GM12878 (cell line): Measurements from ENCODE around the gene CA10. TPM values are rescaled to one million over a fixed set of nuclear protein-coding genes. Genes with fewer than 3 reads are reported as not detected.

ENCODE experiments used
- ATAC-seq: fragments of 200-7000 bp; cut with Tn5 transposase; 3 replicates; pipeline ENCODE4 v1.9.1; 2020; ENCODE audit warnings: mild to moderate bottlenecking, moderate library complexity
- BruUV-seq: library from RNA; stranded (reverse); fragments of 400-500 nt; replicated peaks from 2 replicates; lab custom pipeline; 2021; lab: Mats Ljungman, UMichigan
- CTCF ChIA-PET: fragments of 300-600 bp; sonication (Branson Sonifier 250); formaldehyde crosslinking; extraction: SDS; loops from one replicate; lab custom pipeline; 2021; ENCODE audit warnings: inconsistent platforms; lab: Yijun Ruan, JAX
- POLR2A ChIA-PET: fragments of 350-600 bp; formaldehyde crosslinking; extraction: SDS; loops from one replicate; lab custom pipeline; 2021; ENCODE audit warnings: inconsistent platforms; lab: Charles Lee
- RAD21 ChIA-PET: fragments of 300-600 bp; sonication (Branson Sonifier 250); formaldehyde crosslinking; loops from one replicate; lab custom pipeline; 2023; ENCODE audit warnings: antibody characterized with exemption; ENCODE audit not compliant: unreplicated experiment; lab: Charles Lee
- SMC1A ChIA-PET: fragments of 300-600 bp; sonication (Branson Sonifier 250); formaldehyde crosslinking; loops from one replicate; lab custom pipeline; 2023; ENCODE audit not compliant: unreplicated experiment, uncharacterized antibody; lab: Charles Lee
- DNase-seq: peaks from one replicate; pipeline ENCODE4 v3.0.0-alpha.2; 2011; ENCODE audit warnings: low read depth, low spot score
- FAIRE-seq: peaks from 3 replicates; lab custom pipeline; 2011; peaks lifted over from hg19 to GRCh38; lab: Jason Lieb, UNC
- H2AFZ ChIP-seq: 2 replicates; pipeline ENCODE4 v1.6.0; 2011; ENCODE audit warnings: low read depth, low read length, control low read depth; ENCODE audit not compliant: control insufficient read depth
- H3K27ac ChIP-seq: 2 replicates; pipeline ENCODE4 v1.5.1; 2011; ENCODE audit warnings: control low read depth; ENCODE audit not compliant: control insufficient read depth, insufficient read depth
- H3K27me3 ChIP-seq, 2 experiments: replicated peaks in 1 of 2; 2 replicates each; pipeline versions ENCODE4 v1.6.0 to v1.6.1; 2011; ENCODE audit warnings: low read length in 1 of 2; ENCODE audit not compliant: control insufficient read depth in 2 of 2, insufficient read depth in 2 of 2
- H3K36me3 ChIP-seq, 2 experiments: 2 replicates each; pipeline ENCODE4 v1.5.1; 2011; ENCODE audit warnings: low read length in 1 of 2; ENCODE audit not compliant: control insufficient read depth in 2 of 2, insufficient read depth in 2 of 2
- H3K4me1 ChIP-seq: 2 replicates; pipeline ENCODE4 v1.6.1; 2011; ENCODE audit warnings: mild to moderate bottlenecking, low read length, moderate library complexity, mixed read lengths; ENCODE audit not compliant: control insufficient read depth, insufficient read depth
- H3K4me2 ChIP-seq: 2 replicates; pipeline ENCODE4 v1.6.0; 2011; ENCODE audit warnings: control low read depth; ENCODE audit not compliant: control insufficient read depth, insufficient read depth
- H3K4me3 ChIP-seq: fragments of 200-600 bp; sonication (generic); 2 replicates; pipeline ENCODE4 v1.5.1; 2016
- H3K79me2 ChIP-seq: 2 replicates; pipeline ENCODE4 v1.6.0; 2011; ENCODE audit warnings: low read length; ENCODE audit not compliant: control insufficient read depth, insufficient read depth
- H3K9ac ChIP-seq: 2 replicates; pipeline ENCODE4 v1.8.0; 2011; ENCODE audit warnings: low read length, control low read depth, mixed read lengths; ENCODE audit not compliant: control insufficient read depth, insufficient read depth
- H3K9me3 ChIP-seq: replicated peaks from 3 replicates; pipeline ENCODE4 v1.5.1; 2011; ENCODE audit warnings: mild to moderate bottlenecking, low read length; ENCODE audit not compliant: control insufficient read depth, insufficient read depth
- H4K20me1 ChIP-seq: 2 replicates; pipeline ENCODE4 v1.6.0; 2011; ENCODE audit not compliant: control insufficient read depth, insufficient read depth
- CBX5 ChIP-seq: sonication (generic); IDR thresholded peaks from 2 replicates; pipeline ENCODE4 v1.6.1; 2016; ENCODE audit warnings: low read depth, moderate library complexity, mild to moderate bottlenecking, inconsistent platforms
- HDAC2 ChIP-seq: fragments of 200-600 bp; sonication (generic); IDR thresholded peaks from 2 replicates; pipeline ENCODE4 v1.6.1; 2017
- IKZF2 ChIP-seq, 2 experiments: fragments of 450-650 bp; IDR thresholded peaks; 2 replicates each; pipeline ENCODE4 v1.6.1; 2017; ENCODE audit warnings: mild to moderate bottlenecking in 2 of 2, moderate library complexity in 2 of 2
- MYC ChIP-seq: IDR thresholded peaks from 2 replicates; pipeline ENCODE4 v1.6.1; 2011; ENCODE audit warnings: mild to moderate bottlenecking, low read length, moderate library complexity, inconsistent platforms; ENCODE audit not compliant: insufficient read depth, insufficient replicate concordance, insufficient read length, severe bottlenecking
- NFYB ChIP-seq: IDR thresholded peaks from 2 replicates; pipeline ENCODE4 v1.6.1; 2011; ENCODE audit warnings: low read depth, mild to moderate bottlenecking, low read length, improper control_type of control experiment, moderate library complexity; ENCODE audit not compliant: insufficient read depth
- RELA ChIP-seq: fragments of 450-650 bp; IDR thresholded peaks from 2 replicates; pipeline ENCODE4 v1.8.0; 2014; ENCODE audit warnings: borderline replicate concordance; ENCODE audit not compliant: partially characterized antibody
- SMC3 ChIP-seq: IDR thresholded peaks from 2 replicates; pipeline ENCODE4 v1.6.1; 2011; ENCODE audit warnings: low read length, improper control_type of control experiment, borderline replicate concordance
- ZSCAN29 ChIP-seq: fragments of 450-650 bp; IDR thresholded peaks from 2 replicates; pipeline ENCODE4 v1.6.1; 2017; ENCODE audit warnings: mild to moderate bottlenecking, moderate library complexity
- WGBS: methylation state at CpG from one replicate; pipeline ENCODE4 v1.1.6; 2016; ENCODE audit warnings: low lambda C conversion rate; ENCODE audit not compliant: insufficient replicate concordance, insufficient coverage; ENCODE audit errors: missing lambda C conversion rate; 5-methylcytosine and 5-hydroxymethylcytosine counted together
- in situ Hi-C: fragments of 300-500 bp; cut with MboI; formaldehyde crosslinking; loops from 9 replicates; pipeline ENCODE4 v1.14.3; 2018; ENCODE audit warnings: mixed read lengths
- intact Hi-C: fragments of 100-400 bp; cut with micrococcal nuclease; formaldehyde crosslinking; loops from one replicate; pipeline ENCODE4 v1.14.2; 2022; ENCODE audit not compliant: unreplicated experiment
- polyA plus RNA-seq, 11 experiments: library from polyadenylated mRNA; depleted of rRNA in 4 of 11; unstranded in 6 of 11; stranded (reverse) in 5 of 11; fragments of >200 nt; fragmentation: Nextera tagmentation in 4 of 11; fragmentation: Illumina TruSeq in 1 of 11; extraction: Ambion mirVana in 4 of 11; extraction: Trizol in 1 of 11; gene quantifications; 1 replicate in 1 of 11; 2 replicates in 10 of 11; pipeline versions ENCODE4 v1.2.1 to v1.2.3, GENCODE V29; 2011 to 2016; ENCODE audit warnings: inconsistent platforms in 2 of 11, missing spikeins in 2 of 11, low read depth in 1 of 11
- total RNA-seq, 4 experiments: library from RNA; depleted of rRNA in 3 of 4; stranded (reverse); fragments of >200 nt in 3 of 4; fragmentation: Illumina TruSeq in 1 of 4; extraction: Trizol in 1 of 4; gene quantifications; 2 replicates each; pipeline versions ENCODE4 v1.2.1 to v1.2.3, GENCODE V29; 2013 to 2021
- TF ChIP-seq, protein P1 (sequence below): fragments of 450-650 bp; IDR thresholded peaks from 2 replicates; pipeline ENCODE4 v1.6.1; 2016; ENCODE audit warnings: mild to moderate bottlenecking
- TF ChIP-seq, protein P2 (sequence below): IDR thresholded peaks from 2 replicates; pipeline ENCODE4 v1.6.1; 2011; ENCODE audit warnings: mild to moderate bottlenecking, low read depth, low read length, moderate library complexity; ENCODE audit not compliant: insufficient replicate concordance

Gene CA10
- total and polyA plus RNA-seq, 10 of the 15 experiments (the other 5 are each of a cell fraction or from before 2014, with no cell fraction given), result not detected

DNA sequence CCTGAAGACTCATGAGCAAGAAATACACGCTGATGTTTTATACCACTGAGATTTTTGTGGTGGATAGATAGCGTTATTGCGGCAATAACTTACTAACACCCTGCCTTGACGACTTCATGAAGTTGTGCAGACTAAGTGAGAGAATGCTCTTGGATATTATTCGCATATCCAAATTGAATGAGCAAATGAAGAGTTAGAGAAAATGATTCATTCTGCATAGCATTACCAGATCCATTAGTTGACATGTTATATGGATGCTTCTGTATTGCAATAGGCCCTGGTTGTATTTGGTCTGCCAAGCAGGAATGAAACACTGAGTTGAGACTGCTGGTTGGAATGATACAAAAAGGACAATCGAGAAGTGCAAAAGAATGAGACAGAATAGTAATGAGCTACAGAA, 247.3 kb downstream of the CA10 start:
- RAD21 ChIA-PET, result no interaction called here
- no peaks in the 10 kb centered on the region for H3K4me1 ChIP-seq
- no peaks in the 10 kb centered on the region for H3K79me2 ChIP-seq
- H4K20me1 ChIP-seq, result no peaks in the 10 kb centered on the region
- ATAC-seq (no peak), DNase-seq (no peak), FAIRE-seq (no peak)
- SMC1A ChIA-PET, result no interaction called here
- no peak overlapping the region for H2AFZ ChIP-seq
- in situ Hi-C loops (no loop called here), intact Hi-C loops (no loop called here)
- WGBS, result 35% methylated on average over 6 of the region's 6 CpGs
- H3K9ac ChIP-seq, result no peak overlapping the region
- TF ChIP-seq, protein P1, sequence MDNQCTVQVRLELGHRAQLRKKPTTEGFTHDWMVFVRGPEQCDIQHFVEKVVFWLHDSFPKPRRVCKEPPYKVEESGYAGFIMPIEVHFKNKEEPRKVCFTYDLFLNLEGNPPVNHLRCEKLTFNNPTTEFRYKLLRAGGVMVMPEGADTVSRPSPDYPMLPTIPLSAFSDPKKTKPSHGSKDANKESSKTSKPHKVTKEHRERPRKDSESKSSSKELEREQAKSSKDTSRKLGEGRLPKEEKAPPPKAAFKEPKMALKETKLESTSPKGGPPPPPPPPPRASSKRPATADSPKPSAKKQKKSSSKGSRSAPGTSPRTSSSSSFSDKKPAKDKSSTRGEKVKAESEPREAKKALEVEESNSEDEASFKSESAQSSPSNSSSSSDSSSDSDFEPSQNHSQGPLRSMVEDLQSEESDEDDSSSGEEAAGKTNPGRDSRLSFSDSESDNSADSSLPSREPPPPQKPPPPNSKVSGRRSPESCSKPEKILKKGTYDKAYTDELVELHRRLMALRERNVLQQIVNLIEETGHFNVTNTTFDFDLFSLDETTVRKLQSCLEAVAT, result no peak
- TF ChIP-seq MYC (no peak), RELA (no peak), CBX5 (no peak), SMC3 (no peak), NFYB (no peak), HDAC2 (no peak), IKZF2 (IDR thresholded peaks at IDR 0.05) (no peak), ZSCAN29 (no peak)
- TF ChIP-seq, protein P2, sequence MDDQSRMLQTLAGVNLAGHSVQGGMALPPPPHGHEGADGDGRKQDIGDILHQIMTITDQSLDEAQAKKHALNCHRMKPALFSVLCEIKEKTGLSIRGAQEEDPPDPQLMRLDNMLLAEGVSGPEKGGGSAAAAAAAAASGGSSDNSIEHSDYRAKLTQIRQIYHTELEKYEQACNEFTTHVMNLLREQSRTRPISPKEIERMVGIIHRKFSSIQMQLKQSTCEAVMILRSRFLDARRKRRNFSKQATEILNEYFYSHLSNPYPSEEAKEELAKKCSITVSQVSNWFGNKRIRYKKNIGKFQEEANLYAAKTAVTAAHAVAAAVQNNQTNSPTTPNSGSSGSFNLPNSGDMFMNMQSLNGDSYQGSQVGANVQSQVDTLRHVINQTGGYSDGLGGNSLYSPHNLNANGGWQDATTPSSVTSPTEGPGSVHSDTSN, result no peak
- no peak overlapping the region for H3K4me3 ChIP-seq
- no peaks in the 10 kb centered on the region for H3K36me3 ChIP-seq
- no peaks in the 10 kb centered on the region for H3K27me3 ChIP-seq
- H3K4me2 ChIP-seq, result no peak overlapping the region
- CTCF ChIA-PET, result interaction anchor here (1.3 kb wide), 1 partner anchor 25 kb away, joined by 3 read pairs; no protein-coding TSS in a partner anchor
- BruUV-seq, result no TSS peak
- H3K27ac ChIP-seq, result no peak overlapping the region
- POLR2A ChIA-PET, result no interaction called here
- H3K9me3 ChIP-seq, result no peaks in the 10 kb centered on the region
